Liver (tissue), 9 donors: ENCODE data around the gene PLA2G4F. TPM values are rescaled to one million over a fixed set of nuclear protein-coding genes. Genes with fewer than 3 reads are reported as not detected.

Experiments used
- DNase-seq: peaks from one replicate; pipeline ENCODE4 v3.0.0-alpha.2; 2017; ENCODE audit warnings: low spot score
- H3K27ac ChIP-seq, 2 donors: one replicate each; pipeline ENCODE4 v1.7.0; 2013; ENCODE audit warnings: inconsistent platforms in 2 of 2, low read length in 2 of 2, control low read depth in 1 of 2, low read depth in 1 of 2, mild to moderate bottlenecking in 1 of 2
- H3K27me3 ChIP-seq, 4 donors: one replicate each; pipeline versions ENCODE4 v1.6.1 to v1.7.0; 2013; ENCODE audit warnings: low read length in 3 of 4, inconsistent platforms in 1 of 4, mild to moderate bottlenecking in 1 of 4, moderate library complexity in 1 of 4; ENCODE audit not compliant: control insufficient read depth in 4 of 4, insufficient read depth in 4 of 4
- H3K36me3 ChIP-seq, 4 donors: one replicate each; pipeline versions ENCODE4 v1.6.1 to v1.7.0; 2013; ENCODE audit warnings: low read length in 3 of 4, mild to moderate bottlenecking in 3 of 4, low read depth in 1 of 4, moderate library complexity in 1 of 4; ENCODE audit not compliant: control insufficient read depth in 4 of 4, insufficient read depth in 3 of 4
- H3K4me1 ChIP-seq, 4 donors: one replicate each; pipeline versions ENCODE4 v1.6.1 to v1.7.0; 2013; ENCODE audit warnings: low read length in 3 of 4, mild to moderate bottlenecking in 3 of 4, moderate library complexity in 1 of 4; ENCODE audit not compliant: control insufficient read depth in 4 of 4, insufficient read depth in 4 of 4
- H3K4me3 ChIP-seq, 3 donors: one replicate each; pipeline versions ENCODE4 v1.6.1 to v1.7.0; 2013; ENCODE audit warnings: low read length in 3 of 3, control low read depth in 1 of 3, low read depth in 1 of 3, mild to moderate bottlenecking in 1 of 3
- H3K9ac ChIP-seq, 2 donors: one replicate each; pipeline ENCODE4 v1.7.0; 2013; ENCODE audit warnings: low read length in 2 of 2, mild to moderate bottlenecking in 2 of 2, moderate library complexity in 2 of 2, control low read depth in 1 of 2, low read depth in 1 of 2
- H3K9me3 ChIP-seq, 4 donors: one replicate each; pipeline versions ENCODE4 v1.6.1 to v1.7.0; 2013; ENCODE audit warnings: low read length in 3 of 4; ENCODE audit not compliant: control insufficient read depth in 4 of 4
- EGR1 ChIP-seq, 2 donors: IDR thresholded peaks; 2 replicates each; pipeline ENCODE4 v1.6.1; 2016 to 2018; ENCODE audit warnings: antibody characterized with exemption in 2 of 2, low read depth in 2 of 2
- FOXA1 ChIP-seq: IDR thresholded peaks from 2 replicates; pipeline ENCODE4 v1.6.1; 2016; ENCODE audit warnings: antibody characterized with exemption
- FOXA2 ChIP-seq: IDR thresholded peaks from 2 replicates; pipeline ENCODE4 v1.6.1; 2016; ENCODE audit warnings: antibody characterized with exemption
- HNF4A ChIP-seq, 2 donors: conservative IDR thresholded peaks; 2 replicates each; pipeline ENCODE4 v1.6.1; 2016; ENCODE audit warnings: antibody characterized with exemption in 2 of 2, mild to moderate bottlenecking in 2 of 2
- HNF4G ChIP-seq: IDR thresholded peaks from 2 replicates; pipeline ENCODE4 v1.6.1; 2016; ENCODE audit warnings: antibody characterized with exemption
- JUND ChIP-seq, 2 donors: IDR thresholded peaks; 2 replicates each; pipeline ENCODE4 v1.6.1; 2016; ENCODE audit warnings: antibody characterized with exemption in 2 of 2
- NR2F2 ChIP-seq: IDR thresholded peaks from 2 replicates; pipeline ENCODE4 v1.6.1; 2016; ENCODE audit warnings: antibody characterized with exemption
- RAD21 ChIP-seq, 2 donors: IDR thresholded peaks; 2 replicates each; pipeline ENCODE4 v1.6.1; 2016; ENCODE audit warnings: antibody characterized with exemption in 2 of 2, mild to moderate bottlenecking in 2 of 2
- YY1 ChIP-seq: IDR thresholded peaks from 2 replicates; pipeline ENCODE4 v1.6.1; 2016; ENCODE audit warnings: antibody characterized with exemption, mild to moderate bottlenecking
- WGBS: extraction: QIAGEN DNeasy Blood & Tissue Kit; methylation state at CpG from one replicate; pipeline ENCODE4 v1.1.7; 2013; 5-methylcytosine and 5-hydroxymethylcytosine counted together
- polyA plus RNA-seq, 2 donors: library from polyadenylated mRNA; stranded (reverse) in 1 of 2; unstranded in 1 of 2; fragments of 200-250 nt in 1 of 2; fragments of >200 nt in 1 of 2; fragmentation: Nextera tagmentation in 1 of 2; extraction: Ambion mirVana in 1 of 2; gene quantifications; one replicate each; pipeline versions ENCODE4 v1.2.1 to v1.2.3, GENCODE V29; 2013 to 2015
- total RNA-seq, 2 donors: library from RNA; depleted of rRNA; stranded (reverse); fragments of >200 nt; gene quantifications; one replicate each; pipeline ENCODE4 v1.2.3, GENCODE V29; 2014
- TF ChIP-seq, protein P1 (sequence below): IDR thresholded peaks from 2 replicates; pipeline ENCODE4 v1.6.1; 2016; ENCODE audit warnings: antibody characterized with exemption, mild to moderate bottlenecking
- TF ChIP-seq, protein P2 (sequence below): IDR thresholded peaks from 2 replicates; pipeline ENCODE4 v1.6.1; 2016; ENCODE audit warnings: antibody characterized with exemption
- TF ChIP-seq, protein P3 (sequence below): fragments of 150-350 bp; IDR thresholded peaks from 2 replicates; pipeline ENCODE4 v1.5.1; 2017; ENCODE audit warnings: improper control_type of control experiment, low read depth, low read length; ENCODE audit not compliant: missing input control
- TF ChIP-seq, protein P4 (sequence below): IDR thresholded peaks from 2 replicates; pipeline ENCODE4 v1.6.1; 2016; ENCODE audit warnings: antibody characterized with exemption
- donor health status: healthy.
- donor health status: healthy.
- donor health status: healthy.
- donor health status: healthy.
- donor health status: healthy.

PLA2G4F gene
- total and polyA plus RNA-seq, 4 donors, result not detected

DNA sequence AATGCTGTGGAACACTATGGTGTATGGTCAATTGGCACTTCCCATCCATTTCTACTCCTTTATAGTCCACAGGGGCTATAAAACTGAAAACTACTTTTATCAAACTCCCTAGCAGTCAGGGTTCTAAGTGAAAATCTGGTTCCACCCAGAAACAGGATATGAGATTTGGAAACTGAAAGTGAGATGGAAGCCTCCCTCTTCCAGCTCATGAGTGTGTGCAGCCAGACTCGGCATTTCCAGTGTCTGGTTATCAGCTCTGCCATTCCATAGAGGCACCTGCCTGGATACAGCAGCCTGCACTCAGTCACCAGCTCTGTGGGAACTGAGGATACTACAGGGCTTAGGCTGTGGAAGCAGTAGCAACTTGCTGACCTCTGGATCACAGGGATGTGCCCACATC lies 14.7 kb upstream of the PLA2G4F start (continued):
- TF ChIP-seq, protein P1, sequence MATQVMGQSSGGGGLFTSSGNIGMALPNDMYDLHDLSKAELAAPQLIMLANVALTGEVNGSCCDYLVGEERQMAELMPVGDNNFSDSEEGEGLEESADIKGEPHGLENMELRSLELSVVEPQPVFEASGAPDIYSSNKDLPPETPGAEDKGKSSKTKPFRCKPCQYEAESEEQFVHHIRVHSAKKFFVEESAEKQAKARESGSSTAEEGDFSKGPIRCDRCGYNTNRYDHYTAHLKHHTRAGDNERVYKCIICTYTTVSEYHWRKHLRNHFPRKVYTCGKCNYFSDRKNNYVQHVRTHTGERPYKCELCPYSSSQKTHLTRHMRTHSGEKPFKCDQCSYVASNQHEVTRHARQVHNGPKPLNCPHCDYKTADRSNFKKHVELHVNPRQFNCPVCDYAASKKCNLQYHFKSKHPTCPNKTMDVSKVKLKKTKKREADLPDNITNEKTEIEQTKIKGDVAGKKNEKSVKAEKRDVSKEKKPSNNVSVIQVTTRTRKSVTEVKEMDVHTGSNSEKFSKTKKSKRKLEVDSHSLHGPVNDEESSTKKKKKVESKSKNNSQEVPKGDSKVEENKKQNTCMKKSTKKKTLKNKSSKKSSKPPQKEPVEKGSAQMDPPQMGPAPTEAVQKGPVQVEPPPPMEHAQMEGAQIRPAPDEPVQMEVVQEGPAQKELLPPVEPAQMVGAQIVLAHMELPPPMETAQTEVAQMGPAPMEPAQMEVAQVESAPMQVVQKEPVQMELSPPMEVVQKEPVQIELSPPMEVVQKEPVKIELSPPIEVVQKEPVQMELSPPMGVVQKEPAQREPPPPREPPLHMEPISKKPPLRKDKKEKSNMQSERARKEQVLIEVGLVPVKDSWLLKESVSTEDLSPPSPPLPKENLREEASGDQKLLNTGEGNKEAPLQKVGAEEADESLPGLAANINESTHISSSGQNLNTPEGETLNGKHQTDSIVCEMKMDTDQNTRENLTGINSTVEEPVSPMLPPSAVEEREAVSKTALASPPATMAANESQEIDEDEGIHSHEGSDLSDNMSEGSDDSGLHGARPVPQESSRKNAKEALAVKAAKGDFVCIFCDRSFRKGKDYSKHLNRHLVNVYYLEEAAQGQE, result no peak
- no peak for TF ChIP-seq YY1

DNA sequence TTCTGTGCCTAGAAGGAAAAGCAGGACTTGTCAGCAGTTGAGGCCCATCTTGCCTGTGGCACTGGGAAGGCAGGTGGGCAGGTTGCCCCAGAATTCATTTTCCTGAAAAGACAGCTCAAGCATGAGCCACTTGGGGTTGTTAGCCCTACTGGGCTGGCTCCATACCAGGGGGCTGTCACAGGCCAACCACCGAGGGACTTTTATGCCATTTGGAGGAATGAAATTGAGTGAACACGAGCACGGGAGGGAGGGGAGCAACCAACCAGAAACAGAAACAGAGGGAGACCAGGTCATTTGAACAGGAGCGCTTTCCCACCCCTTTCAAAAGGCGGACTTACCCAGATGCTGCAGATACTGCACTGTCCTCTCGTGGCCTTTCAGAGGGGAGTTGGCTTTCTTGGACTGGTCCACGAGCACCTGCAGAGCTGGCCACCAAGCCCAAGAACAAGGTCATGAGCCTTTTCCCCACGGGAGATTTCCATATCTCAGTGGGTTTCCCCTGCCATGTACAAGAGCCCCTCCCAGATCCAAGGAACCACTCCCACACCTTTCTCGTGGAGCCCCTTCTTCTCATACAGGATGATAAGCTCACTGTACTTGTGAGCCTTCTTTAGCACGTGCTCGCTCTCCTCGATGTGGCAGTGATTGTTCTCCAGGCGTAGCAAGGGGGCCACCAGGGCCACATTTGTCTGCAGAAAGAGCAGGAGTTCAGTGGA lies 9.9 kb upstream of the PLA2G4F start:
- DNase-seq, result no peak
- H3K9ac ChIP-seq, result no peak overlapping the region
- H3K4me3 ChIP-seq, result no peak overlapping the region
- H3K27ac ChIP-seq, result no peak overlapping the region
- no peak for TF ChIP-seq RAD21 (IDR thresholded peaks at IDR 0.05)
- TF ChIP-seq HNF4G, result no peak
- no peak for TF ChIP-seq EGR1 (IDR thresholded peaks at IDR 0.05; ENCODE audit: low read depth in 2 of 2)
- TF ChIP-seq NR2F2, result no peak
- no peak for TF ChIP-seq FOXA1
- no peaks in the 10 kb centered on the region for H3K27me3 ChIP-seq
- H3K36me3 ChIP-seq, result peaks cover 20 to 78% (median 75%) of the 10 kb centered on the region in 4 donors
- H3K4me1 ChIP-seq, result no peaks in the 10 kb centered on the region
- H3K9me3 ChIP-seq, result no peaks in the 10 kb centered on the region
- WGBS, result 97% methylated on average over 13 of the region's 13 CpGs

DNA sequence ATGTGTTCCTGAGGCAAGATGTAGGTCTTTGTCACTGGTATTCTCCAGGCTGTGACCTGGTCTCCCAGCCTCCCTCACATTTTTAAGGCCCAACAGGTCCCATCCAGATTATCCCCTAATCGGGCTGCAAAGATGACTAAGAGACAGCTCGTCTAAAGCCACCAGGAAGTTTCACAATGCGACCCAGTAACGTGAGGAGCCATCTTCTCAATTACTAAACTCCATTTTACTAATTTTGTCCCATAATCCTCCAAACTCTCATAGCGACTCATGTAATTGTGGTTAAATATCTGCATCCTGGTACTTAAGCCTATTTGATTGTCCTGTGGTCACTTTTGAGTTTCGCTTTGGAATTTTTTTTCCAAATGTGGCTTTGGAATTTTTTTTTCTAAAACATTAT lies 8.7 kb upstream of the PLA2G4F start:
- Histone ChIP-seq H3K4me3 (no peak overlapping the region), H3K4me1 (no peaks in the 10 kb centered on the region), H3K27ac (no peak overlapping the region), H3K9ac (no peak overlapping the region), H3K36me3 (peaks cover 20 to 86% (median 83%) of the 10 kb centered on the region in 4 donors), H3K9me3 (no peaks in the 10 kb centered on the region), H3K27me3 (no peaks in the 10 kb centered on the region)
- DNase-seq, result no peak
- TF ChIP-seq, protein P2, sequence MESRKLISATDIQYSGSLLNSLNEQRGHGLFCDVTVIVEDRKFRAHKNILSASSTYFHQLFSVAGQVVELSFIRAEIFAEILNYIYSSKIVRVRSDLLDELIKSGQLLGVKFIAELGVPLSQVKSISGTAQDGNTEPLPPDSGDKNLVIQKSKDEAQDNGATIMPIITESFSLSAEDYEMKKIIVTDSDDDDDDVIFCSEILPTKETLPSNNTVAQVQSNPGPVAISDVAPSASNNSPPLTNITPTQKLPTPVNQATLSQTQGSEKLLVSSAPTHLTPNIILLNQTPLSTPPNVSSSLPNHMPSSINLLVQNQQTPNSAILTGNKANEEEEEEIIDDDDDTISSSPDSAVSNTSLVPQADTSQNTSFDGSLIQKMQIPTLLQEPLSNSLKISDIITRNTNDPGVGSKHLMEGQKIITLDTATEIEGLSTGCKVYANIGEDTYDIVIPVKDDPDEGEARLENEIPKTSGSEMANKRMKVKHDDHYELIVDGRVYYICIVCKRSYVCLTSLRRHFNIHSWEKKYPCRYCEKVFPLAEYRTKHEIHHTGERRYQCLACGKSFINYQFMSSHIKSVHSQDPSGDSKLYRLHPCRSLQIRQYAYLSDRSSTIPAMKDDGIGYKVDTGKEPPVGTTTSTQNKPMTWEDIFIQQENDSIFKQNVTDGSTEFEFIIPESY, result no peak
- no peak for TF ChIP-seq NR2F2
- no peak for TF ChIP-seq EGR1 (IDR thresholded peaks at IDR 0.05; ENCODE audit: low read depth in 2 of 2)
- TF ChIP-seq HNF4G, result no peak
- TF ChIP-seq, protein P3, sequence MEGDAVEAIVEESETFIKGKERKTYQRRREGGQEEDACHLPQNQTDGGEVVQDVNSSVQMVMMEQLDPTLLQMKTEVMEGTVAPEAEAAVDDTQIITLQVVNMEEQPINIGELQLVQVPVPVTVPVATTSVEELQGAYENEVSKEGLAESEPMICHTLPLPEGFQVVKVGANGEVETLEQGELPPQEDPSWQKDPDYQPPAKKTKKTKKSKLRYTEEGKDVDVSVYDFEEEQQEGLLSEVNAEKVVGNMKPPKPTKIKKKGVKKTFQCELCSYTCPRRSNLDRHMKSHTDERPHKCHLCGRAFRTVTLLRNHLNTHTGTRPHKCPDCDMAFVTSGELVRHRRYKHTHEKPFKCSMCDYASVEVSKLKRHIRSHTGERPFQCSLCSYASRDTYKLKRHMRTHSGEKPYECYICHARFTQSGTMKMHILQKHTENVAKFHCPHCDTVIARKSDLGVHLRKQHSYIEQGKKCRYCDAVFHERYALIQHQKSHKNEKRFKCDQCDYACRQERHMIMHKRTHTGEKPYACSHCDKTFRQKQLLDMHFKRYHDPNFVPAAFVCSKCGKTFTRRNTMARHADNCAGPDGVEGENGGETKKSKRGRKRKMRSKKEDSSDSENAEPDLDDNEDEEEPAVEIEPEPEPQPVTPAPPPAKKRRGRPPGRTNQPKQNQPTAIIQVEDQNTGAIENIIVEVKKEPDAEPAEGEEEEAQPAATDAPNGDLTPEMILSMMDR, result no peak
- TF ChIP-seq HNF4A (conservative IDR thresholded peaks at IDR 0.05), result no peak
- TF ChIP-seq, protein P4, sequence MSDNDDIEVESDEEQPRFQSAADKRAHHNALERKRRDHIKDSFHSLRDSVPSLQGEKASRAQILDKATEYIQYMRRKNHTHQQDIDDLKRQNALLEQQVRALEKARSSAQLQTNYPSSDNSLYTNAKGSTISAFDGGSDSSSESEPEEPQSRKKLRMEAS, result no peak
- no peak for TF ChIP-seq FOXA2
- TF ChIP-seq YY1, result no peak
- TF ChIP-seq, protein P1, result no peak
- TF ChIP-seq JUND (IDR thresholded peaks at IDR 0.05), result no peak
- 94% methylated on average over 6 of the region's 6 CpGs for WGBS
